HepG2 (cell line): ENCODE measurements around the gene ACADSB. TPM values are rescaled to one million over a fixed set of nuclear protein-coding genes. Genes with fewer than 3 reads are reported as not detected.

Experiments
- ATAC-seq: fragments of 200-7000 bp; cut with Tn5 transposase; 3 replicates; pipeline ENCODE4 v1.9.1; 2020; ENCODE audit warnings: mild to moderate bottlenecking, moderate library complexity
- BruUV-seq: library from RNA; stranded (reverse); fragments of 400-500 nt; replicated peaks from 2 replicates; lab custom pipeline; 2021; lab: Mats Ljungman, UMichigan
- CTCF ChIA-PET: fragments of 300-600 bp; formaldehyde crosslinking; extraction: SDS; loops from one replicate; lab custom pipeline; 2021; ENCODE audit warnings: low total read pairs, inconsistent platforms, low intra/inter-chr PET ratio; lab: Yijun Ruan, JAX
- POLR2A ChIA-PET: fragments of 350-600 bp; sonication (Branson Sonifier 250); formaldehyde crosslinking; loops from one replicate; lab custom pipeline; 2020; ENCODE audit warnings: antibody characterized with exemption, inconsistent platforms; lab: Yijun Ruan, JAX
- DNase-seq: peaks from one replicate; pipeline ENCODE4 v3.0.0-alpha.2; 2015; ENCODE audit warnings: low spot score
- FAIRE-seq: peaks from 3 replicates; lab custom pipeline; 2011; peaks lifted over from hg19 to GRCh38; lab: Jason Lieb, UNC
- H2AFZ ChIP-seq: one replicate; pipeline ENCODE4 v1.6.1; 2011; ENCODE audit warnings: low read length, inconsistent platforms
- H3K27ac ChIP-seq: fragments of 300-600 bp; 3 replicates; pipeline ENCODE4 v1.8.0; 2011; ENCODE audit warnings: mixed run types, mild to moderate bottlenecking, mixed read lengths, low read length, inconsistent platforms; ENCODE audit not compliant: insufficient read depth; ENCODE audit errors: extremely low read length
- H3K27me3 ChIP-seq, 2 experiments: fragments of 200-600 bp in 1 of 2; 2 replicates in 1 of 2; 3 replicates in 1 of 2; pipeline versions ENCODE4 v1.6.0 to v1.8.0; 2011; ENCODE audit warnings: low read length in 2 of 2, mild to moderate bottlenecking in 2 of 2, moderate library complexity in 2 of 2, inconsistent platforms in 1 of 2; ENCODE audit not compliant: insufficient read depth in 2 of 2, control insufficient read depth in 1 of 2
- H3K36me3 ChIP-seq, 2 experiments: fragments of 200-600 bp in 1 of 2; replicated peaks in 1 of 2; 2 replicates in 1 of 2; 3 replicates in 1 of 2; pipeline versions ENCODE4 v1.5.1 to v1.8.0; 2011; ENCODE audit warnings: low read length in 2 of 2, inconsistent platforms in 1 of 2; ENCODE audit not compliant: insufficient read depth in 2 of 2, control insufficient read depth in 1 of 2
- H3K4me1 ChIP-seq: 2 replicates; pipeline ENCODE4 v1.5.1; 2012; ENCODE audit warnings: low read length, inconsistent platforms; ENCODE audit not compliant: insufficient read depth
- H3K4me2 ChIP-seq: 2 replicates; pipeline ENCODE4 v1.6.0; 2011; ENCODE audit warnings: low read depth, low read length, inconsistent platforms
- H3K4me3 ChIP-seq, 3 experiments: fragments of 200-600 bp in 1 of 3; sonication (generic), shearing (Covaris generic) in 1 of 3; replicated peaks in 1 of 3; 2 replicates each; pipeline ENCODE4 v1.5.1; 2011 to 2016; ENCODE audit warnings: low read length in 3 of 3, inconsistent platforms in 2 of 3, low read depth in 2 of 3, mild to moderate bottlenecking in 2 of 3, control low read depth in 1 of 3, mixed read lengths in 1 of 3; ENCODE audit not compliant: insufficient read depth in 1 of 3
- H3K79me2 ChIP-seq: one replicate; pipeline ENCODE4 v1.6.1; 2011; ENCODE audit warnings: low read length, inconsistent platforms; ENCODE audit not compliant: insufficient read depth
- H3K9ac ChIP-seq: 2 replicates; pipeline ENCODE4 v1.6.0; 2011; ENCODE audit warnings: mild to moderate bottlenecking, low read depth, low read length, inconsistent platforms; ENCODE audit not compliant: insufficient read depth
- H3K9me3 ChIP-seq: 2 replicates; pipeline ENCODE4 v1.5.1; 2012; ENCODE audit warnings: mild to moderate bottlenecking, low read length
- H4K20me1 ChIP-seq: 2 replicates; pipeline ENCODE4 v1.6.0; 2011; ENCODE audit warnings: inconsistent platforms, mild to moderate bottlenecking, low read length, moderate library complexity; ENCODE audit not compliant: insufficient read depth
- ISL2 ChIP-seq: sonication (generic); formaldehyde crosslinking; IDR thresholded peaks from 2 replicates; pipeline ENCODE4 v1.5.0; 2020; ENCODE audit warnings: missing genetic modification reagents
- NCOA1 ChIP-seq: sonication (generic); formaldehyde crosslinking; IDR thresholded peaks from 2 replicates; pipeline ENCODE4 v1.9.0; 2021; ENCODE audit warnings: missing genetic modification reagents
- PHF5A ChIP-seq: IDR thresholded peaks from one replicate; pipeline ENCODE4 v1.6.1; 2018; ENCODE audit warnings: low read depth, missing genetic modification reagents; ENCODE audit not compliant: unreplicated experiment
- POLR2A ChIP-seq, 2 experiments: IDR thresholded peaks; 2 replicates each; pipeline ENCODE4 v1.6.1; 2011; ENCODE audit warnings: low read depth in 2 of 2, low read length in 2 of 2, mild to moderate bottlenecking in 1 of 2, moderate library complexity in 1 of 2; ENCODE audit not compliant: insufficient read depth in 1 of 2
- RBM22 ChIP-seq: fragments of 200-400 bp; formaldehyde crosslinking; optimal IDR thresholded peaks from 2 replicates; pipeline ENCODE3; 2017; ENCODE audit warnings: mild to moderate bottlenecking, low read length, moderate library complexity
- RFX3 ChIP-seq: IDR thresholded peaks from 2 replicates; pipeline ENCODE4 v1.6.1; 2016; ENCODE audit warnings: missing biosample characterization, missing genetic modification reagents
- ZBTB1 ChIP-seq: sonication (generic); formaldehyde crosslinking; IDR thresholded peaks from 2 replicates; pipeline ENCODE4 v1.4.0; 2020; ENCODE audit warnings: missing genetic modification reagents, borderline replicate concordance
- ZNF225 ChIP-seq: sonication (generic); formaldehyde crosslinking; IDR thresholded peaks from 2 replicates; pipeline ENCODE4 v1.4.0; 2020; ENCODE audit warnings: mild to moderate bottlenecking, missing genetic modification reagents
- WGBS: methylation state at CpG from one replicate; pipeline ENCODE4 v1.1.6; 2017; ENCODE audit warnings: low lambda C conversion rate; 5-methylcytosine and 5-hydroxymethylcytosine counted together
- in situ Hi-C: cut with HindIII; loops from 2 replicates; pipeline ENCODE4 v1.10.0; 2017; ENCODE audit warnings: low pct_unique_long_range_greater_than_20kb; ENCODE audit not compliant: extremely low pct_ligation_motif_present
- intact Hi-C: fragments of 100-400 bp; cut with micrococcal nuclease; formaldehyde crosslinking; loops from one replicate; pipeline ENCODE4 v1.10.0; 2022; ENCODE audit not compliant: unreplicated experiment
- polyA plus RNA-seq, 8 experiments: library from polyadenylated mRNA; depleted of rRNA in 3 of 8; stranded (reverse) in 7 of 8; unstranded in 1 of 8; fragments of >200 nt; fragmentation: Illumina TruSeq in 4 of 8; extraction: Trizol in 4 of 8; gene quantifications; 2 replicates each; pipeline versions ENCODE4 v1.2.1 to v1.2.3, GENCODE V29; 2011 to 2016; ENCODE audit warnings: low read depth in 4 of 8, missing spikeins in 1 of 8, mixed read lengths in 1 of 8; ENCODE audit not compliant: insufficient read depth in 1 of 8
- total RNA-seq, 5 experiments: library from RNA; depleted of rRNA; stranded (reverse); fragments of >200 nt; fragmentation: Illumina TruSeq; extraction: Trizol; gene quantifications; 2 replicates each; pipeline ENCODE4 v1.2.3, GENCODE V29; 2016; ENCODE audit warnings: low read depth in 1 of 5
- TF ChIP-seq, protein P1 (sequence below): sonication (generic); formaldehyde crosslinking; IDR thresholded peaks from 2 replicates; pipeline ENCODE4 v1.4.0; 2020; ENCODE audit warnings: missing genetic modification reagents
- TF ChIP-seq, protein P2 (sequence below): sonication (generic); formaldehyde crosslinking; IDR thresholded peaks from 2 replicates; pipeline ENCODE4 v1.5.1; 2020; ENCODE audit warnings: mild to moderate bottlenecking, missing genetic modification reagents, moderate library complexity
- TF ChIP-seq, protein P3 (sequence below): sonication (generic); formaldehyde crosslinking; IDR thresholded peaks from 2 replicates; pipeline ENCODE4 v1.4.0; 2020; ENCODE audit warnings: missing genetic modification reagents
- TF ChIP-seq, protein P4 (sequence below): sonication (generic); formaldehyde crosslinking; IDR thresholded peaks from 2 replicates; pipeline ENCODE4 v1.9.0; 2022; ENCODE audit warnings: missing genetic modification reagents, mild to moderate bottlenecking, borderline replicate concordance
- TF ChIP-seq, protein P5 (sequence below): sonication (generic); formaldehyde crosslinking; IDR thresholded peaks from 2 replicates; pipeline ENCODE4 v1.5.0; 2020; ENCODE audit warnings: missing genetic modification reagents, mild to moderate bottlenecking, borderline replicate concordance

ACADSB gene
- total and polyA plus RNA-seq, 2 of the 13 experiments (the other 11 are each of a cell fraction or from before 2014, with no cell fraction given) = 80.0 to 87.6 TPM

DNA sequence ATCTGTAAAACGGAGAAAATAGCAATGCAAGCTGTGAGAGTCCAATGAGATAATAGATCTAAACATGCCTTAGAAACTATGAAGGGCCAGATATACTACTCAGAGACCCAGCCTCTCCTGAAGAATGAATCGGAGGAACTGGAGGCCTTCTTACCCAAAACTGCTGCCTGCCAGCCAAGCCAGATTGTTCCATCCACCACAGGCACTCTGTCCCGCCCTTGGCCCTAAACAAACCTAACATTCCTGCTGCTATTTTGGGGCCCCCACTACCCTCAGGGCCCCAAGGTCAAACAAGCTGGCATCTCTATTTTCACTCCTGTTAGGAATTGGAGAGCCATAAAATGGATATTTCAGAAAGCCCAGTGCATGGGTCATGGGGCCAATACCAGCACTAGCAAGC is 79.0 kb downstream of the ACADSB start:
- H3K36me3 ChIP-seq = no peaks in the 10 kb centered on the region
- no peaks in the 10 kb centered on the region for H4K20me1 ChIP-seq
- no peaks in the 10 kb centered on the region for H3K4me1 ChIP-seq
- no TSS peak for BruUV-seq
- H3K79me2 ChIP-seq = no peaks in the 10 kb centered on the region
- no peak overlapping the region for H3K4me3 ChIP-seq
- H3K4me2 ChIP-seq = no peak overlapping the region
- intact Hi-C loops = no loop called here
- ChIA-PET POLR2A (no interaction called here), CTCF (no interaction called here)
- peaks cover 2 to 3% of the 10 kb centered on the region in 2 experiments; a peak in 3 of 5 replicates for H3K27me3 ChIP-seq
- H3K9ac ChIP-seq = no peak overlapping the region
- no peak overlapping the region for H2AFZ ChIP-seq
- ATAC-seq (no peak), DNase-seq (no peak), FAIRE-seq (no peak)
- 23% methylated on average over 3 of the region's 3 CpGs for WGBS
- H3K27ac ChIP-seq = no peak overlapping the region
- in situ Hi-C loops = loop anchor here (25.0 kb wide), 1 partner anchor 875 kb away; no protein-coding TSS in a partner anchor
- H3K9me3 ChIP-seq = no peaks in the 10 kb centered on the region
- TF ChIP-seq, protein P1, sequence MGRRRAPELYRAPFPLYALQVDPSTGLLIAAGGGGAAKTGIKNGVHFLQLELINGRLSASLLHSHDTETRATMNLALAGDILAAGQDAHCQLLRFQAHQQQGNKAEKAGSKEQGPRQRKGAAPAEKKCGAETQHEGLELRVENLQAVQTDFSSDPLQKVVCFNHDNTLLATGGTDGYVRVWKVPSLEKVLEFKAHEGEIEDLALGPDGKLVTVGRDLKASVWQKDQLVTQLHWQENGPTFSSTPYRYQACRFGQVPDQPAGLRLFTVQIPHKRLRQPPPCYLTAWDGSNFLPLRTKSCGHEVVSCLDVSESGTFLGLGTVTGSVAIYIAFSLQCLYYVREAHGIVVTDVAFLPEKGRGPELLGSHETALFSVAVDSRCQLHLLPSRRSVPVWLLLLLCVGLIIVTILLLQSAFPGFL (CRISPR knock-in tag) = no peak
- TF ChIP-seq RFX3 (CRISPR knock-in tag) (no peak), ZNF225 (CRISPR knock-in tag) (no peak), RBM22 (no peak), PHF5A (CRISPR knock-in tag) (no peak), ZBTB1 (no peak), NCOA1 (no peak), ISL2 (no peak), POLR2A (IDR thresholded peaks at IDR 0.05; ENCODE audit: insufficient read depth in 1 of 2, low read depth in 2 of 2, low read length in 2 of 2) (no peak)
- TF ChIP-seq, protein P2, sequence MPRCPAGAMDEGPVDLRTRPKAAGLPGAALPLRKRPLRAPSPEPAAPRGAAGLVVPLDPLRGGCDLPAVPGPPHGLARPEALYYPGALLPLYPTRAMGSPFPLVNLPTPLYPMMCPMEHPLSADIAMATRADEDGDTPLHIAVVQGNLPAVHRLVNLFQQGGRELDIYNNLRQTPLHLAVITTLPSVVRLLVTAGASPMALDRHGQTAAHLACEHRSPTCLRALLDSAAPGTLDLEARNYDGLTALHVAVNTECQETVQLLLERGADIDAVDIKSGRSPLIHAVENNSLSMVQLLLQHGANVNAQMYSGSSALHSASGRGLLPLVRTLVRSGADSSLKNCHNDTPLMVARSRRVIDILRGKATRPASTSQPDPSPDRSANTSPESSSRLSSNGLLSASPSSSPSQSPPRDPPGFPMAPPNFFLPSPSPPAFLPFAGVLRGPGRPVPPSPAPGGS = no peak
- TF ChIP-seq, protein P3, sequence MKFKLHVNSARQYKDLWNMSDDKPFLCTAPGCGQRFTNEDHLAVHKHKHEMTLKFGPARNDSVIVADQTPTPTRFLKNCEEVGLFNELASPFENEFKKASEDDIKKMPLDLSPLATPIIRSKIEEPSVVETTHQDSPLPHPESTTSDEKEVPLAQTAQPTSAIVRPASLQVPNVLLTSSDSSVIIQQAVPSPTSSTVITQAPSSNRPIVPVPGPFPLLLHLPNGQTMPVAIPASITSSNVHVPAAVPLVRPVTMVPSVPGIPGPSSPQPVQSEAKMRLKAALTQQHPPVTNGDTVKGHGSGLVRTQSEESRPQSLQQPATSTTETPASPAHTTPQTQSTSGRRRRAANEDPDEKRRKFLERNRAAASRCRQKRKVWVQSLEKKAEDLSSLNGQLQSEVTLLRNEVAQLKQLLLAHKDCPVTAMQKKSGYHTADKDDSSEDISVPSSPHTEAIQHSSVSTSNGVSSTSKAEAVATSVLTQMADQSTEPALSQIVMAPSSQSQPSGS = no peak
- TF ChIP-seq, protein P4, sequence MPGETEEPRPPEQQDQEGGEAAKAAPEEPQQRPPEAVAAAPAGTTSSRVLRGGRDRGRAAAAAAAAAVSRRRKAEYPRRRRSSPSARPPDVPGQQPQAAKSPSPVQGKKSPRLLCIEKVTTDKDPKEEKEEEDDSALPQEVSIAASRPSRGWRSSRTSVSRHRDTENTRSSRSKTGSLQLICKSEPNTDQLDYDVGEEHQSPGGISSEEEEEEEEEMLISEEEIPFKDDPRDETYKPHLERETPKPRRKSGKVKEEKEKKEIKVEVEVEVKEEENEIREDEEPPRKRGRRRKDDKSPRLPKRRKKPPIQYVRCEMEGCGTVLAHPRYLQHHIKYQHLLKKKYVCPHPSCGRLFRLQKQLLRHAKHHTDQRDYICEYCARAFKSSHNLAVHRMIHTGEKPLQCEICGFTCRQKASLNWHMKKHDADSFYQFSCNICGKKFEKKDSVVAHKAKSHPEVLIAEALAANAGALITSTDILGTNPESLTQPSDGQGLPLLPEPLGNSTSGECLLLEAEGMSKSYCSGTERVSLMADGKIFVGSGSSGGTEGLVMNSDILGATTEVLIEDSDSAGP (CRISPR knock-in tag) = no peak
- TF ChIP-seq, protein P5, sequence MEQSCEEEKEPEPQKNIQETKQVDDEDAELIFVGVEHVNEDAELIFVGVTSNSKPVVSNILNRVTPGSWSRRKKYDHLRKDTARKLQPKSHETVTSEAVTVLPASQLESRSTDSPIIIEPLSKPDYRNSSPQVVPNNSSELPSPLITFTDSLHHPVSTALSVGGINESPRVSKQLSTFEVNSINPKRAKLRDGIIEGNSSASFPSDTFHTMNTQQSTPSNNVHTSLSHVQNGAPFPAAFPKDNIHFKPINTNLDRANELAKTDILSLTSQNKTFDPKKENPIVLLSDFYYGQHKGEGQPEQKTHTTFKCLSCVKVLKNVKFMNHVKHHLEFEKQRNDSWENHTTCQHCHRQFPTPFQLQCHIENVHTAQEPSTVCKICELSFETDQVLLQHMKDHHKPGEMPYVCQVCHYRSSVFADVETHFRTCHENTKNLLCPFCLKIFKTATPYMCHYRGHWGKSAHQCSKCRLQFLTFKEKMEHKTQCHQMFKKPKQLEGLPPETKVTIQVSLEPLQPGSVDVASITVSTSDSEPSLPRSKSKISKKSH = no peak
